Activated T-helper 2 cell treated with anti-CD3 and anti-CD28 coated beads, Interferon-gamma antibody, Interleukin-2, Interleukin-4, amounts not matched to agents 10 μg/mL and 5 μg/mL and 100 μg/mL, durations not matched to agents 14 hours and 24 hours and 36 hours (primary cell): Measurements from ENCODE around the gene NTM. TPM values are rescaled to one million over a fixed set of nuclear protein-coding genes. Genes with fewer than 3 reads are reported as not detected.

ENCODE experiments used
- DNase-seq: peaks from one replicate; pipeline ENCODE4 v3.0.0; 2021; ENCODE audit warnings: low spot score
- H3K27ac Mint-ChIP-seq: one replicate; pipeline ENCODE4 v1.8.0; 2021; ENCODE audit warnings: mixed read lengths
- H3K27me3 Mint-ChIP-seq: one replicate; pipeline ENCODE4 v1.8.0; 2021; ENCODE audit warnings: low read depth, mixed read lengths
- H3K36me3 Mint-ChIP-seq: one replicate; pipeline ENCODE4 v1.8.0; 2021; ENCODE audit warnings: low read depth, mixed read lengths
- H3K4me1 Mint-ChIP-seq: one replicate; pipeline ENCODE4 v1.8.0; 2021; ENCODE audit warnings: low read depth, mixed read lengths
- H3K4me3 Mint-ChIP-seq: one replicate; pipeline ENCODE4 v1.8.0; 2021; ENCODE audit warnings: low read depth, mild to moderate bottlenecking, moderate library complexity, mixed read lengths
- H3K9me3 Mint-ChIP-seq: one replicate; pipeline ENCODE4 v1.8.0; 2021; ENCODE audit warnings: mixed read lengths
- intact Hi-C: fragments of 100-400 bp; cut with micrococcal nuclease; formaldehyde crosslinking; loops from one replicate; pipeline ENCODE4 v1.15.1; 2023
- total RNA-seq: library from RNA; stranded (reverse); gene quantifications from 2 replicates; pipeline ENCODE4 v1.2.3, GENCODE V29; 2022

NTM gene
- total RNA-seq, 1 donor from 2014 or later: not detected

DNA sequence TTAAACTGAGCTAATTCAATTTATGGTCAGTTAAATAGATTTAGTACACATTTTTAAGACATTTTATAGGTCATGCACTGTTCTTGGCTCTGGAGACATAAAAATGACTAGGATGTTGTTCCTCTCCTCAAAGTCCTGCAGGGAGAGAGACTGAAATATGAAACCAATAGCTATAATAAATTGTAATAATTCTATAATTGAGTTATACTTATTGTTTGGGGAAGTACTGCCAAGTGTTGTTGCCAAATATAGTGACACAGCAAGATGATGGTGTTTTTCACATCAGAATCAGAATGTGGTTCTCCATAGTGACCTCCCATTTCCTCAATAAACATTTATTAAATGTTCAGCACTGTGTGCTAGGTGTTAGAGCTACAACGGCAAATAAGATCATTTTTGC is 470.6 kb downstream of the NTM start:
- Mint-ChIP-seq H3K36me3 (no peaks in the 10 kb centered on the region), H3K9me3 (no peaks in the 10 kb centered on the region), H3K27me3 (no peaks in the 10 kb centered on the region), H3K4me1 (no peaks in the 10 kb centered on the region), H3K27ac (no peak overlapping the region), H3K4me3 (no peak overlapping the region)
- no peak for DNase-seq
- intact Hi-C loops: no loop called here

DNA sequence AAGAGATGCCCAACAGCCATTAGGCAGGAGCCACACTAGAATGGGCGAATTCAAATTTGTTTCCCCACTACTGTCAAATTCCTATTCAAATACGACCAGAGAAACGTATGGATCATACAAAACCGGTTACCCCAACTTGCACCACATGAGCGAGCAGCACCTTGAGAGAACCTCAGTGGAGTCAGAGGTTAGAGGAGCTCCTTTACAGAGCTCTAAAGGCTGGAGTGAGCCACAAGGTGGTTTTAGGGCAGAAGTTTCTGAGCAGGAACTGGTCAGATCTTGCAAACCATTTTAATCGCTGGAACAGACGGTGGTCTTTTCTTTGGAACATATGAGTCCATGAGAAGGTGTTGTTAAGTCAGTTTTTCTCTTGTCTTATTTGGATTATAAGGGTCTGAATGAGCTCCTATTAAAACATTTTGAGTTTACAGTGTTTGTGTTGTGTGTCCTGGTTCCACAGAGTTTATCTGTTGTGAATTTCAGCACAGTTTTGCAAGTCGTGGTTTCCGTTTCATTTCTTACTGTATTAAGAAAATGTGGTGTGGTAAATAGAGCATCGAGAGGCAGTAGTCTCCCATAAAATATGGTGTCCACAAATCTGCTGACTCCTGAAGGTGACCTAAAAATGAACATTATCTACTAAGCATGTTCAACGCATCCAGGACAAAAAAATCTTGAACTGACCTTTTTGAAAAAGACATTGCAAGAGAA is 471.7 kb downstream of the NTM start:
- Mint-ChIP-seq H3K4me3 (no peak overlapping the region), H3K27ac (no peak overlapping the region), H3K36me3 (no peaks in the 10 kb centered on the region), H3K9me3 (no peaks in the 10 kb centered on the region), H3K27me3 (no peaks in the 10 kb centered on the region), H3K4me1 (no peaks in the 10 kb centered on the region)
- intact Hi-C loops: no loop called here
- DNase-seq: no peak

DNA sequence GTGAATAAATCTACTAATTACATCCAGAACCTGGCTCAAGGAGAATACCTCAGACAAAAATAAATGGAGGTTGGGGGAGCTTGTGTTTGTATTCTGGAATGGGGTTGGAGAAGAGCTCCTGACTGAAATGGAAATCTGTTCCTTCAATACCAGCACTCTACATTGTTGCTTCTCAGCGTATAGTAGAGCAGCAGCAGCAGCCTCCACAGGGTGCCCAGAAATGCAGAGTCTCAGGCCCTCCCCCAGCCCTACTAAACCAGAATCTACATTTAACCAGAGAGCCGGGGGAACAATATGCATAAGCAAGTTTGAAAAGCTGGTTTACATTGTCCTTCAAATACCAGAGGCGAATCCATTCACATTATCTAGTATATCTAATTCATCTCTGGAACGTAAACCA is 474.8 kb downstream of the NTM start:
- Mint-ChIP-seq H3K27me3 (no peaks in the 10 kb centered on the region), H3K27ac (no peak overlapping the region), H3K4me1 (no peaks in the 10 kb centered on the region), H3K9me3 (no peaks in the 10 kb centered on the region), H3K4me3 (no peak overlapping the region), H3K36me3 (no peaks in the 10 kb centered on the region)
- intact Hi-C loops: no loop called here
- DNase-seq: no peak

DNA sequence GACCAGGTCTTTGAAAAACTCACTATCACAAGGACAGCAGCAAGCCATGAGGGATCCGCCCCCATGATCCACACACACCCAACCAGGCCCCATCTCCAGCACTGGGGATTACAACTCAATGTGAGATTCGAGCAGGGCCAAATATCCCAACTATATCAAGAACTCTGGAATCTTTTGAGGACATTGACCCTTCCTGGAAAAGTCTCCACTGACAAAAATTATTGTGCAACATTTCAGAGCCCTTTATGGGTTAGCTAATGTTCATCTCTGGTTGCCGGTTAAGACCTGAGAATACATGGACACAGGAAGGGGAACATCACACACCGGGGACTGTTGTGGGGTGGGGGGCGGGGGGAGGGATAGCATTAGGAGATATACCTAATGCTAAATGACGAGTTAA is 479.1 kb downstream of the NTM start:
- Mint-ChIP-seq H3K27me3 (no peaks in the 10 kb centered on the region), H3K27ac (no peak overlapping the region), H3K9me3 (no peaks in the 10 kb centered on the region), H3K36me3 (no peaks in the 10 kb centered on the region), H3K4me1 (no peaks in the 10 kb centered on the region), H3K4me3 (no peak overlapping the region)
- intact Hi-C loops: no loop called here
- no peak for DNase-seq

DNA sequence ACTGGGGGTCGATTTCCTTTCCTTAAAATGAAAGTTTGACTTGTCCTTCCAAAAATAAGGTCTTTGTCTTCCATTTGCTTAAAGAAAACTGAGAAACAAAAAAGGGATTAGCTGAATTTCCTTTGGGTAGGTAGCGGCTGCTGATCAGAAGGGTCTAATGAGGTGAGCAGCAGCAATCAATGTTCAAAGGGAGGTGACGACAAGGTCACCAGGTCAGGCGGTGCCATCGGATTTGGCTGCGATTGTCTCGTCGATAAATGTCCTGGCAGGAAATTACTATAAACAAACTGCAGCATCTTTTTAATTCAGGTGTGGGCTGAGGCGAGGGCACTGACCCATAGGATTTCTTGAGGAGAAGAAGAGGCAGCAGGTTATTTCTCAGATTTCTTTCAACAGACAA is 480.1 kb downstream of the NTM start:
- DNase-seq: no peak
- Mint-ChIP-seq H3K36me3 (no peaks in the 10 kb centered on the region), H3K4me3 (no peak overlapping the region), H3K9me3 (no peaks in the 10 kb centered on the region), H3K27me3 (no peaks in the 10 kb centered on the region), H3K27ac (no peak overlapping the region), H3K4me1 (no peaks in the 10 kb centered on the region)
- intact Hi-C loops: no loop called here

DNA sequence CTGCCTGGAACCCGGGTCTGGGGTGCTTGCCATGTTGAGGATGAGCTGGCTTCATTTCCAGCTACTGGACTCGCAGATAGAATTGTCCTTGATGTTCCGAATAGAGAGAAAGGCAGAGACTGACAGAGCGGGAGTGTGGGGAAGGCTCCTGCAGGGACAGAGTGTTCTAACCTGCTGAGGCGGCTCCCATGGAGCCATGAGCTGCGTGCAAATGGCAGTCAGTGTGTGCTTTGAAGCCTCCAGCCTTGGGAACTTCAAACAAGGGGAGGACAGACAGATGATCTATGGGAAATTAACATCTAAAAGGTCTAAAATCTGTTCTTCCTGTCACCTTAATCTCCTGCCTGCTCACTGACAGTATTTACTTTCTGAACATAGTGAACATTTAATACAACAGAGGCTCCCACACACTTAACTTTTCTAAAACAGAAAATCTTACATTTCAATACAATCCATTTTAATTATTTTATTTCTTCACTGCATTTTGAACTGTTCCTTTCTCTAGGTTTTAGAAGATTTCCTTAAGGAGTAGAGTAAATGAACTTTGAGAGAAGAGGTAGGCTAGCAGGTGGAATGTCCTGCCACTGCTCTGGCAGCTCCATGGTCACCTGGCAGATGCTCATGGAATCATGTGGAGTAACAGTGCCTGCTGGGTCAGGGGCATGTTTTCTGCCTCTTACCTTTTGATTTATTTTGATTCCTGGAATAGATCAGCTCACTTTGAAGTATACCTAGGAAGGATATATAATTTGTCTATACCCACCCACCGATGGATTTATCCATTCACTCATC is 481.7 kb downstream of the NTM start:
- Mint-ChIP-seq H3K36me3 (no peaks in the 10 kb centered on the region), H3K9me3 (no peaks in the 10 kb centered on the region), H3K4me3 (no peak overlapping the region), H3K27ac (no peak overlapping the region), H3K27me3 (no peaks in the 10 kb centered on the region), H3K4me1 (no peaks in the 10 kb centered on the region)
- intact Hi-C loops: no loop called here
- DNase-seq: no peak

DNA sequence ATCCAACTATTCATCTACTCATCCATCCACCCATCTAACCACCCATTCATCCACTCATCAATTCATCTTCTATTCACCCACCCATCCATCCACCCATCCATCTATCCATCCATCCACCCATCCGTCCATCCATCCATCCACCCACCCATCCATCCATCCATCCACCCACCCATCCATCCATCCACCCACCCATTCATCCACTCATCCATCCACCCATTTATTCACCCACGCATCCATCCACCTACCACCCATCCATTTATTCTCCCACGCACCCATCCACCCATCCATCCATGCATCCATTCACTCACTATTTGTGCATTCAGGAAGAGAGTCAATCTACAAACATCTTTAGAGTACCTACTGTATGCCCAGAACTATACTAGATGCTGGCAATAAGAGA is 482.3 kb downstream of the NTM start:
- Mint-ChIP-seq H3K27me3 (no peaks in the 10 kb centered on the region), H3K4me1 (no peaks in the 10 kb centered on the region), H3K27ac (no peak overlapping the region), H3K4me3 (no peak overlapping the region), H3K9me3 (no peaks in the 10 kb centered on the region), H3K36me3 (no peaks in the 10 kb centered on the region)
- DNase-seq: no peak
- intact Hi-C loops: no loop called here

DNA sequence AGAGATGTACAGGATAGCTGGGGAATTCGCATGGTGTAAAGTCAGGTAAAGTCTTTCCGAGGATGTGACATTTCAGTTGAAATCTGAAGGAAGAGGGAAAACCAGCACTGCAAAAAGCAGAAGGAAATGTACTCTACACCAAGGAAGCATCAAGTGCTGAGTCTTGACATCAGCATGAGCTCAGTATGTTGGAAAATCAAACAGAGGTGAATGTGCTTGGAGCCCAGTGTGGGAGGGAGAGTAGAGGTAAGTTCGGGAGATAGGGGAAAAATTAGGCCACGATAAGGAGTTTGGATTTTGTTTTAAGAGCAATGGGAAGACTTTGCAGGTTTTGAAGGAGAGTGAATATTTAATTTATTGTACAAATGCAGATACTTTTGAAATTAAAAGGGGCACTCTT is 484.0 kb downstream of the NTM start:
- no peak overlapping the region for H3K4me3 Mint-ChIP-seq
- no peaks in the 10 kb centered on the region for H3K27me3 Mint-ChIP-seq
- H3K27ac Mint-ChIP-seq: no peak overlapping the region
- intact Hi-C loops: no loop called here
- no peaks in the 10 kb centered on the region for H3K9me3 Mint-ChIP-seq
- DNase-seq: no peak
- H3K36me3 Mint-ChIP-seq: no peaks in the 10 kb centered on the region
- H3K4me1 Mint-ChIP-seq: no peaks in the 10 kb centered on the region

DNA sequence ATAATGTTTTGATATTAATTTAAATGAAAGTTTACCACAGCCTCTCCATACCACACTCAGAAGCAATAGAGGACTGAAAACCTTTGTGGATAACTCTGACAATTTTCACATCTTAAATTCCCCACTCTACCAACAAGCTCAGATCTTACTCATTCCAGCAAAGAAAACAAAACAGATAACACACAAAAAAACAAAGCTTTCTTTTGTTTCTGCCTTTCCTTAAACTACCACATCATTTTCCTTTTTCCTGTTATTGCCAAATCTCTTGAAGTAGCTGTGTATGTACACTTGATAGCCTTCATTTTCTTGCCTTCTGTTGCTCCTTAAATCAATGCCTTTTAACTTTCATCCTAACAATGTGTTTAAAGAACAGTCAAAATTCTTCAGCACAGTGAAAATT is 484.9 kb downstream of the NTM start:
- Mint-ChIP-seq H3K36me3 (no peaks in the 10 kb centered on the region), H3K9me3 (no peaks in the 10 kb centered on the region), H3K4me1 (no peaks in the 10 kb centered on the region), H3K27ac (no peak overlapping the region), H3K4me3 (no peak overlapping the region), H3K27me3 (no peaks in the 10 kb centered on the region)
- DNase-seq: no peak
- intact Hi-C loops: no loop called here

DNA sequence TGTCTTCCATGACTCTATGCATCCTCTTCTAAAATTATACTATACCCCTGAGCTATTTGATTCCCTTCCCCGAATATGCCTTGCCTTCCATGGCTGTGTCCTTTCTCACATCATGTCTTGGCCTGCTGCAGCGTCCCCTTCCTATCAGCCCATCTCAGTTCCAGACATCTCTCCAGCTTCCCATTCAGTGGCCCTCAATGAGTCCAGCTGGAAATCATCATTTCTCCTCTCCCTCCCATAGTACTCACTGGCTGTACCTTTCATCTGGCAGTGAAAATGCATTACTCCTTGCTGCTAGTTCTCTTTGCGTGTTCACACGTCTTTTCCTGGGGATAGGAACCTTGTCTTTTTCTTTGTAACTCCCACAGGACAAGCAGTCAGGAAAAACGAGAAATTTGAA is 486.8 kb downstream of the NTM start:
- intact Hi-C loops: no loop called here
- Mint-ChIP-seq H3K4me3 (no peak overlapping the region), H3K9me3 (no peaks in the 10 kb centered on the region), H3K36me3 (no peaks in the 10 kb centered on the region), H3K27ac (no peak overlapping the region), H3K4me1 (no peaks in the 10 kb centered on the region), H3K27me3 (no peaks in the 10 kb centered on the region)
- DNase-seq: no peak

DNA sequence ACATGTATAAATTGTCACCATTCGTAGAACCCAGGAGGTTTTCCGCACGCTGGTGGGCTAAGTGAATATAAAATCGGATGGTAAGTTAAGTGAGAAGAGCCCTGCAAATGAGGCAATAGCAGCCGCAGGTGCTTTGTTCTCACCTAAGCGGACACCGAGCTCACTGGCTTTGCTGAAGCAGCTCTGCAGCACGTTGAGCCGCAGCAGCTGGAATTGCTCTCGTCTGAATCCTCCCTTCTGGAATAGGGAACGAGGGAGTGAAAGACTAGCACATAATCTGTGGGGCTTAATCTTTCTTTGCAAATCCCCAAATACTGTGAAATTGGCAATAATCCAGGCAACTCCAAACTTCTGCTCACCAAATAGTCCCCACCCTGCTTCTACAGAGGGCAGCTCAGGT is 488.1 kb downstream of the NTM start:
- H3K9me3 Mint-ChIP-seq: no peaks in the 10 kb centered on the region
- H3K27me3 Mint-ChIP-seq: no peaks in the 10 kb centered on the region
- no peak overlapping the region for H3K4me3 Mint-ChIP-seq
- intact Hi-C loops: no loop called here
- H3K36me3 Mint-ChIP-seq: no peaks in the 10 kb centered on the region
- H3K27ac Mint-ChIP-seq: no peak overlapping the region
- no peak for DNase-seq
- no peaks in the 10 kb centered on the region for H3K4me1 Mint-ChIP-seq

DNA sequence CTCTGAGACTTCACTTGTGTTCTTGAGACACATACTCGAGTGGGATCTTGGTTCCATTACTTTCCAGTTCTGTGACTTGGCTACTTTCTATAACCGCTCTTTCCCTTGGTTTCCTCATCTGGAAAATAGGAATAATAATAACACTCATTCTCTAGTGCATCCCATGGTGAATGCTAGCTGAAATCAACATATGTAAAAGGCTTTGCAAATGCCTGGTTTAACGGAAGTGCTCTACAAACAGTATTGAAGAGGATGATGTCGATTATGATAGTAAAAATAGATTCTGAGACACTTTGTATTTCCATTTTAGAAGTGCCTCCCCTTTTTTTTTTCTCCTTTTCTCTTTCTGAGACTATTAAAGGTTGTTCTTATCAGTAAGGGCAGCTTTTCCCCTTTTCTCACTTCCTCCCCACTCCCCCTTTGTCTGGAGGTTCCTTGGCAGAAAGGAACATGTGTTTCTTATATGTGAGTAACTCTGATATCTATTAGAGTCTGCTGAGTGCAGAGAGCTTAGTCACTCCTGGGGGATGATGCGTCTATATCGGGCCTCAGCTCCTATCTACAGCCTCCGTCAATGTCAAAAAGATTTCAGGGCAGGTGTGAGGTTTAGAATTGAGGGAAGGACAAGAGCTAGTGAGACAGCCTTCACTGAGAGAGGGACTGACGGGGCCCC is 489.3 kb downstream of the NTM start:
- H3K27me3 Mint-ChIP-seq: no peaks in the 10 kb centered on the region
- no peak overlapping the region for H3K27ac Mint-ChIP-seq
- H3K4me1 Mint-ChIP-seq: no peaks in the 10 kb centered on the region
- intact Hi-C loops: no loop called here
- DNase-seq: no peak
- no peak overlapping the region for H3K4me3 Mint-ChIP-seq
- no peaks in the 10 kb centered on the region for H3K9me3 Mint-ChIP-seq
- no peaks in the 10 kb centered on the region for H3K36me3 Mint-ChIP-seq

DNA sequence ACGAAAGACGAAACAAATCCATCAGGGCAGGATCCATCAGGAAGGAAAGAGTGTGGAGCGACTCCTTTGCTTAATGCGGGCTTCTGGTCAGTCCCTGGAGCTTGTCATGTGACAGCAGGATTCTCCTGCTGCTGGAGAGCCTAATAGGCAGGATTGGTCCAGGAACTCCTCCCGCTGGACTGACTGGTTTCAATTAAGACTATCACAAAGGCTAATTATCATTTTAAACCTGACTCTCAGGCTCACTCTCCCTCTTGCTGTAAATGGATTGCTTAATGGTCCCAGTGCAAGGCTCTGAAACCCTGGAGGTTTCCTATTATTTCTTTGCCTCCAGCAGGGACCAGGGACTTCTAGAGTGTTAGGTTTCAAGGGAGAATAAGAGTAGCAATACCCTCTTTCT is 493.8 kb downstream of the NTM start:
- no peak for DNase-seq
- Mint-ChIP-seq H3K27me3 (no peaks in the 10 kb centered on the region), H3K27ac (no peak overlapping the region), H3K36me3 (no peaks in the 10 kb centered on the region), H3K4me1 (no peaks in the 10 kb centered on the region), H3K9me3 (peaks cover 4% of the 10 kb centered on the region), H3K4me3 (no peak overlapping the region)
- intact Hi-C loops: no loop called here
